ENCODE results near the gene ZSCAN29. TPM values are rescaled to one million over a fixed set of nuclear protein-coding genes. Genes with fewer than 3 reads are reported as not detected.
A peak's percentile ranks its signal among the peaks of the same experiment; 100 is the strongest.

The ZSCAN29 gene
- polyA plus RNA-seq, 4 donors, result 7.0 to 25.7 (median 8.4) TPM

GRCh38 chr15:43329217-43329959, 41.5 kb downstream of the ZSCAN29 start:
- H3K4me1 ChIP-seq (ENCODE audit: control insufficient read depth in 3 of 3, insufficient read depth in 2 of 3, low read depth in 1 of 3, low read length in 2 of 3), result peaks cover 5 to 12% (median 7%) of the 10 kb centered on the region in 3 donors
- peaks cover 0 to 6% (median 0%) of the 10 kb centered on the region in 3 donors for H3K36me3 ChIP-seq (ENCODE audit: control insufficient read depth in 3 of 3, insufficient read depth in 2 of 3, low read depth in 1 of 3, low read length in 3 of 3)
- peak in 1 of 2 donors; percentile 20 for DNase-seq
- WGBS, 3 donors, result 6 to 14% (median 13%) methylated on average over 38 of the region's 38 CpGs
- H3K9me3 ChIP-seq (ENCODE audit: control insufficient read depth in 2 of 2, insufficient read depth in 1 of 2, low read depth in 1 of 2, low read length in 1 of 2), result no peaks in the 10 kb centered on the region
- H3K27ac ChIP-seq (ENCODE audit: low read depth in 1 of 3, low read length in 2 of 3), result peak overlapping the region; percentile 93 to 98 (median 94)
- H3K4me3 ChIP-seq (ENCODE audit: low read depth in 1 of 3, low read length in 3 of 3), result peak overlapping the region; percentile 58 to 84 (median 68)
- H3K27me3 ChIP-seq (ENCODE audit: control insufficient read depth in 3 of 3, insufficient read depth in 3 of 3, low read length in 3 of 3), result no peaks in the 10 kb centered on the region
- no peak for FAIRE-seq

GRCh38 chr15:43325039-43325684, 45.7 kb downstream of the ZSCAN29 start:
- Histone ChIP-seq H3K4me3 (ENCODE audit: low read depth in 1 of 3, low read length in 3 of 3) (no peak overlapping the region), H3K36me3 (ENCODE audit: control insufficient read depth in 3 of 3, insufficient read depth in 2 of 3, low read depth in 1 of 3, low read length in 3 of 3) (peaks cover 0 to 3% (median 0%) of the 10 kb centered on the region in 3 donors), H3K27me3 (ENCODE audit: control insufficient read depth in 3 of 3, insufficient read depth in 3 of 3, low read length in 3 of 3) (no peaks in the 10 kb centered on the region), H3K27ac (ENCODE audit: low read depth in 1 of 3, low read length in 2 of 3) (no peak overlapping the region), H3K4me1 (ENCODE audit: control insufficient read depth in 3 of 3, insufficient read depth in 2 of 3, low read depth in 1 of 3, low read length in 2 of 3) (peaks cover 5 to 12% (median 7%) of the 10 kb centered on the region in 3 donors), H3K9me3 (ENCODE audit: control insufficient read depth in 2 of 2, insufficient read depth in 1 of 2, low read depth in 1 of 2, low read length in 1 of 2) (no peaks in the 10 kb centered on the region)
- 58 to 67% (median 61%) methylated on average over 6 of the region's 6 CpGs for WGBS, 3 donors
- DNase-seq, result no peak
- FAIRE-seq, result no peak

GRCh38 chr15:43318990-43319771, 51.7 kb downstream of the ZSCAN29 start:
- H3K36me3 ChIP-seq (ENCODE audit: control insufficient read depth in 3 of 3, insufficient read depth in 2 of 3, low read depth in 1 of 3, low read length in 3 of 3), result no peaks in the 10 kb centered on the region
- no peak for DNase-seq
- peaks cover 0 to 4% (median 0%) of the 10 kb centered on the region in 3 donors for H3K27me3 ChIP-seq (ENCODE audit: control insufficient read depth in 3 of 3, insufficient read depth in 3 of 3, low read length in 3 of 3)
- H3K27ac ChIP-seq (ENCODE audit: low read depth in 1 of 3, low read length in 2 of 3), result no peak overlapping the region
- whole genome bisulfite sequencing, 3 donors, result 81 to 82% (median 82%) methylated on average over 4 of the region's 4 CpGs
- no peak for FAIRE-seq
- no peaks in the 10 kb centered on the region for H3K9me3 ChIP-seq (ENCODE audit: control insufficient read depth in 2 of 2, insufficient read depth in 1 of 2, low read depth in 1 of 2, low read length in 1 of 2)
- H3K4me1 ChIP-seq (ENCODE audit: control insufficient read depth in 3 of 3, insufficient read depth in 2 of 3, low read depth in 1 of 3, low read length in 2 of 3), result no peaks in the 10 kb centered on the region
- no peak overlapping the region for H3K4me3 ChIP-seq (ENCODE audit: low read depth in 1 of 3, low read length in 3 of 3)

GRCh38 chr15:43317566-43318184, 53.2 kb downstream of the ZSCAN29 start:
- Histone ChIP-seq H3K36me3 (ENCODE audit: control insufficient read depth in 3 of 3, insufficient read depth in 2 of 3, low read depth in 1 of 3, low read length in 3 of 3) (no peaks in the 10 kb centered on the region), H3K4me3 (ENCODE audit: low read depth in 1 of 3, low read length in 3 of 3) (no peak overlapping the region), H3K9me3 (ENCODE audit: control insufficient read depth in 2 of 2, insufficient read depth in 1 of 2, low read depth in 1 of 2, low read length in 1 of 2) (no peaks in the 10 kb centered on the region), H3K27ac (ENCODE audit: low read depth in 1 of 3, low read length in 2 of 3) (no peak overlapping the region), H3K27me3 (ENCODE audit: control insufficient read depth in 3 of 3, insufficient read depth in 3 of 3, low read length in 3 of 3) (peaks cover 0 to 10% (median 0%) of the 10 kb centered on the region in 3 donors), H3K4me1 (ENCODE audit: control insufficient read depth in 3 of 3, insufficient read depth in 2 of 3, low read depth in 1 of 3, low read length in 2 of 3) (no peaks in the 10 kb centered on the region)
- FAIRE-seq (no peak), DNase-seq (no peak)
- 84 to 91% (median 86%) methylated on average over 8 of the region's 8 CpGs for WGBS, 3 donors

- DNase-seq, result no peak
- FAIRE-seq, result no peak
- H3K27me3 ChIP-seq (ENCODE audit: control insufficient read depth in 3 of 3, insufficient read depth in 3 of 3, low read length in 3 of 3), result peaks cover 0 to 15% (median 0%) of the 10 kb centered on the region in 3 donors
- H3K4me3 ChIP-seq (ENCODE audit: low read depth in 1 of 3, low read length in 3 of 3), result no peak overlapping the region
- H3K36me3 ChIP-seq (ENCODE audit: control insufficient read depth in 3 of 3, insufficient read depth in 2 of 3, low read depth in 1 of 3, low read length in 3 of 3), result no peaks in the 10 kb centered on the region
- 77 to 100% (median 91%) methylated on average over 1 of the region's 1 CpG for WGBS, 3 donors
- H3K9me3 ChIP-seq (ENCODE audit: control insufficient read depth in 2 of 2, insufficient read depth in 1 of 2, low read depth in 1 of 2, low read length in 1 of 2), result no peaks in the 10 kb centered on the region
- H3K27ac ChIP-seq (ENCODE audit: low read depth in 1 of 3, low read length in 2 of 3), result no peak overlapping the region
- no peaks in the 10 kb centered on the region for H3K4me1 ChIP-seq (ENCODE audit: control insufficient read depth in 3 of 3, insufficient read depth in 2 of 3, low read depth in 1 of 3, low read length in 2 of 3)
These were observed 53.9 kb downstream of the ZSCAN29 start for GRCh38 chr15:43316971-43317346.

GRCh38 chr15:43316016-43316970, 54.5 kb downstream of the ZSCAN29 start:
- 52 to 69% (median 57%) methylated on average over 6 of the region's 6 CpGs for WGBS, 3 donors
- FAIRE-seq, result no peak
- peak in 1 of 2 donors; percentile 3 for DNase-seq
- Histone ChIP-seq H3K9me3 (ENCODE audit: control insufficient read depth in 2 of 2, insufficient read depth in 1 of 2, low read depth in 1 of 2, low read length in 1 of 2) (no peaks in the 10 kb centered on the region), H3K4me1 (ENCODE audit: control insufficient read depth in 3 of 3, insufficient read depth in 2 of 3, low read depth in 1 of 3, low read length in 2 of 3) (no peaks in the 10 kb centered on the region), H3K4me3 (ENCODE audit: low read depth in 1 of 3, low read length in 3 of 3) (no peak overlapping the region), H3K36me3 (ENCODE audit: control insufficient read depth in 3 of 3, insufficient read depth in 2 of 3, low read depth in 1 of 3, low read length in 3 of 3) (no peaks in the 10 kb centered on the region), H3K27ac (ENCODE audit: low read depth in 1 of 3, low read length in 2 of 3) (no peak overlapping the region), H3K27me3 (ENCODE audit: control insufficient read depth in 3 of 3, insufficient read depth in 3 of 3, low read length in 3 of 3) (peaks cover 0 to 15% (median 0%) of the 10 kb centered on the region in 3 donors)

GRCh38 chr15:43314171-43314570, 56.7 kb downstream of the ZSCAN29 start:
- WGBS, 3 donors, result 49 to 69% (median 50%) methylated on average over 3 of the region's 3 CpGs
- H3K27me3 ChIP-seq (ENCODE audit: control insufficient read depth in 3 of 3, insufficient read depth in 3 of 3, low read length in 3 of 3), result peaks cover 0 to 25% (median 0%) of the 10 kb centered on the region in 3 donors
- no peaks in the 10 kb centered on the region for H3K9me3 ChIP-seq (ENCODE audit: control insufficient read depth in 2 of 2, insufficient read depth in 1 of 2, low read depth in 1 of 2, low read length in 1 of 2)
- no peaks in the 10 kb centered on the region for H3K4me1 ChIP-seq (ENCODE audit: control insufficient read depth in 3 of 3, insufficient read depth in 2 of 3, low read depth in 1 of 3, low read length in 2 of 3)
- DNase-seq (no peak), FAIRE-seq (no peak)
- no peak overlapping the region for H3K27ac ChIP-seq (ENCODE audit: low read depth in 1 of 3, low read length in 2 of 3)
- no peak overlapping the region for H3K4me3 ChIP-seq (ENCODE audit: low read depth in 1 of 3, low read length in 3 of 3)
- H3K36me3 ChIP-seq (ENCODE audit: control insufficient read depth in 3 of 3, insufficient read depth in 2 of 3, low read depth in 1 of 3, low read length in 3 of 3), result no peaks in the 10 kb centered on the region

All from small intestine (tissue), 7 donors.